T47D (cell line): ENCODE results near the gene SVEP1.

Source experiments
- DNase-seq, 2 experiments: peaks; one replicate each; pipeline versions ENCODE4 v3.0.0 to v3.0.0-alpha.2; 2011 to 2012; ENCODE audit warnings: low read depth in 1 of 2, low spot score in 1 of 2
- JUND ChIP-seq: IDR thresholded peaks from 2 replicates; pipeline ENCODE4 v1.6.1; 2012; ENCODE audit warnings: low read depth
- in situ Hi-C: cut with HindIII; loops from 2 replicates; pipeline ENCODE4 v1.10.0; 2016; ENCODE audit warnings: low sequenced_read_pairs, low pct_unique_long_range_greater_than_20kb

SVEP1 gene

DNA sequence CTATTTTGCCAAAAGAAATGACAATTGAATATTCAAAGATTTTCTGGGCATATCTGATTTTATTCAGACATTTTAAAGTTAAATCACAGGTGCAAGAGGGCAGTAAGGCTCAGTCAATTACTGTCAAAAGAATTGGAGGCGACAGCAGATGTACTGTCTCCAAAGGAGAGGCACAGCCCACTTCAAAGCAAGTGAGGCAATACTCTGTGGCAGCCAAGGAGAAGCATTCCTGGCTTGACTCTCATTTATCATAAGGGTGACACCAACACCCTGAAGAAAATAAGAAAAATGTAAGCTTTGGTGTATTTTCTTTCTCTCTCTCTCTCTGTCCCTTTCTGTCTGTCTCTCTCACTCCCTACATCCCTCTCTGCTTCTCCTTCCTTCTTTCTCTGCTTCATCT lies 93.3 kb downstream of the SVEP1 start:
- no peak for DNase-seq
- no peak for TF ChIP-seq JUND
- in situ Hi-C loops, result no loop called here

GRCh38 chr9:110479481-110479880 lies 100.1 kb downstream of the SVEP1 start:
- DNase-seq, result no peak
- in situ Hi-C loops, result no loop called here
- no peak for TF ChIP-seq JUND

DNA sequence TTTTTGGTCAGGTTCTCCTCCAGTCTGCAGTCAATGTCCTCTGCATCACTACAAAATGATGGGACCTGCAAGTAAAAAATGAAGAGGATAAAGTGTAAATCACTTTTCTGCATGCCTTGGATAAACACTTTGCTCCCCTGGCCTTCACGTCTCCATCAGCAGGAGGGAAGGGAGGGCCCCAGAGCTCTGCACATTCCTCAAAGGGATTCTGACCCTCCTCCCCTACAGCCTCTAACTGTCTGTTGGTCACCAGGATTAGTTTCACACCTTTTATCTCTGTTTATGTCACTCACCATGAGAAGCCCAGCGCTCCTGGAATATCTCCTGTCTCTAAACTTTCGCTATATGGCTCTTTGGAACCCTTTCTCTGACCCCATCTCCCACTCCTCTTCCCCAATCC lies 103.3 kb downstream of the SVEP1 start:
- in situ Hi-C loops, result no loop called here
- no peak for TF ChIP-seq JUND
- no peak for DNase-seq

DNA sequence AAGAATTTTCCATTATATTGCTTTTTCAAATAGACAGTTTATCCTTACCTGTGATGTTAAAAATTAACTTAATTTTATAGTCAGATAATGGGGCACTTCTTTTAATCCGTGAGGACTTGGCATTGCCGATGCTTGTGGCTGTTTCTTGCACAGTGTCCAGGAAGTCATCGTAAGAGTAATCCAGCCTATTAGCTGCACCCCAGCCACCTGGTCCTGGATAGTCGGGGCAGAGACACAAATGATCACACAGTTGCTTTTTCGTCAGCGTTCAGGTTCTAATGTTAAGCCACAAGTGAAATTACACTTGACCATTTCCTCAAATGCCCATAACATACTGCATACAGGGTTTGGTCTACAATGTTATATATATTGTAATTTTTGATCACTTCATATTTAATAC lies 107.4 kb downstream of the SVEP1 start:
- no peak for DNase-seq
- in situ Hi-C loops, result no loop called here
- TF ChIP-seq JUND, result no peak

GRCh38 chr9:110468950-110469349 lies 110.6 kb downstream of the SVEP1 start:
- no peak for DNase-seq
- in situ Hi-C loops, result no loop called here
- no peak for TF ChIP-seq JUND

DNA sequence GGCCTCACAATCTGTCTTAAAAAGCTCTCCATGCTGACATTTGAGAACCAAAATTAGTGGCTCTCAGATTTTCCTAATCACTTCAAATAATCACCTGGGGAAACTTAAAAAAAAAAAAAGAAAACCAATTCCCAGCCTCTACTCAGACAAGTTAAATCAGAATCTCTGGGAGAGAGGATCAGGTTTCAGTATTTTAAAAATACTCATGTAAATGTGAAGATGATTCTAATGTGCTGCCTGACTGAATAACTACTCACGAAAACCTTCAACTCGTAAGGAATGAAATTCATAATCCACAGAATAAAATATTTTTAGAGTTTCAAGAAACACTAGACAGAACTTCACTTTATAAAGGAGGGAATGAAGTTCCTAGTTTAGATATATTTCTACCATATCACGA lies 114.4 kb downstream of the SVEP1 start:
- DNase-seq, result no peak
- no peak for TF ChIP-seq JUND
- in situ Hi-C loops, result no loop called here

DNA sequence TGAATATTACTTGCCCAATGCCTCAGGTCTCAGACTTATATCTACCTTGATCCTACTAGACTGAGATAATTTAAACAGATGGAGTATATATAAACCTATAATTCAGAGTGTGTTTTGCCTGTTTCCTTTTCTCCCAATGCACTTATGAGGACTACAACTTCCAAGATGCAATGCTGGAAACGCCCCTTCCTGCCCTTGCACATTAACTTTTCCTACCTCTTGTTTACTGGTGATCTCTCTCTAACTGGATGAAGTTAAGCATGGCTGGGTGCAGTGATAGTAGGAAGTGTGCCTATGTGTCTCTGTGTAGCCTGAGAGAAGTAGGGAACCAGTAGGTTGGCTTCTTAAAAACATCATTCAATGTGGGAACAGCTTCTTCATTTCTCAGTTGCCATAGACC lies 115.2 kb downstream of the SVEP1 start:
- in situ Hi-C loops, result no loop called here
- no peak for TF ChIP-seq JUND
- peak in 1 of 2 experiments; percentile 36 for DNase-seq

DNA sequence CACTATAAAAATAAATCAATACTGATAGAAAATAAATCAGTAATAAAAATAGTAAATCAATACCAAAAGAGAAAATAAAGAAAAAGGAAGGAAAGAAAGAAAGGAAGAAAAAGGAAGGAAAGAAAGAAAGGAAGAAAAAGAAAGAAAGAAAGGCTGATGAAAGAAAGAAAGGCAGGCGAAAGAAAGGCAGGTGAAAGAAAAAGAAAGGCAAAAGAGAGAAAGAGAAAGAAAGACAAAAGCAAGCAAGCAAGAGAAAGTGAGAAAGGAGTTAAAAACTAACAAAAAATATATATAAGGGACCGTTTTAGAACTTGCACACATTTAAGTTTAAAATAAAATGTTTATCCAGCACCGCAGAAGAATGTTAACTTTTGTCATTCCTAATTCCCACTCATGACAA lies 116.0 kb downstream of the SVEP1 start:
- TF ChIP-seq JUND, result no peak
- in situ Hi-C loops, result no loop called here
- DNase-seq, result no peak

DNA sequence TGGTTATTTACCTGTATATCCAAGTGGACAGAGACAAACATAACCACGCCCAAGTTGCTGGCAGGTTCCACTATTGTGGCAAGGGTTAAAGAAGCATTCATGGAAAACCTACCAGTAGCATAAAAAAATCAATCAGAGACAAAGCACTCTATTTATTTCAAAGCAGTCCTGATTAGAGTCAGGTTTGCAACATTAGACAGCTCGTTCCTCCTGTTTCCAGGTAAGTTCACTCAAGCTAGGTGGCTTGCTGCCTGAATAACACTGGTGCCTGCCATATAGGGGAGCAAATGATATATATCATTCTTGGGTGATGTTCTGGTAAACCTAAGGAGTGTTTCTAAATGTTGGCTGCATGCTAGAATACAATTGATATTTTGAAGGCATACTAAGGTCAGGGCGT lies 122.3 kb downstream of the SVEP1 start:
- in situ Hi-C loops, result no loop called here
- no peak for TF ChIP-seq JUND
- no peak for DNase-seq

- no peak for DNase-seq
- TF ChIP-seq JUND, result no peak
- in situ Hi-C loops, result no loop called here
These were observed 122.9 kb downstream of the SVEP1 start for GRCh38 chr9:110456681-110457080.

DNA sequence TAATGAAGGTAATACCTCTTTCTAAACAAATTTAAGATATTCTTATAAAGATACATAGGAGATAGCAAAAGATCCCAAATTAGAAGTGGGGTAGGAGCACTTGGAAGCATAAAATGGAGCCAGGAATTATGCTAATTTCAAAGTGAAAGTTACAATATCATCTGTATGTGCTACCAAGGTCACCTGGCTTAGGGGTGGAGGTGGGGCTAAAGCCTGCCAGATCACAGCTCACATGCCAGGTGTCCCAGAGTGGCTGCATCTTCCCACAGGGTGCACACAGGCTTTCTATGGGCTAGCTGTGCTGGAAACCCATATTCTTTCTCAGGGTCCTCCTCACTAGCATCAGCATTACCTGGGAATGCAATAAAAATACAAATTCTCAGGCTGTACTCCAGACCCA lies 123.7 kb downstream of the SVEP1 start:
- no peak for TF ChIP-seq JUND
- DNase-seq, result no peak
- in situ Hi-C loops, result no loop called here

- peak in 1 of 2 experiments; percentile 64 for DNase-seq
- no peak for TF ChIP-seq JUND
- in situ Hi-C loops, result no loop called here
These were observed 127.2 kb downstream of the SVEP1 start for GRCh38 chr9:110452227-110452801.

DNA sequence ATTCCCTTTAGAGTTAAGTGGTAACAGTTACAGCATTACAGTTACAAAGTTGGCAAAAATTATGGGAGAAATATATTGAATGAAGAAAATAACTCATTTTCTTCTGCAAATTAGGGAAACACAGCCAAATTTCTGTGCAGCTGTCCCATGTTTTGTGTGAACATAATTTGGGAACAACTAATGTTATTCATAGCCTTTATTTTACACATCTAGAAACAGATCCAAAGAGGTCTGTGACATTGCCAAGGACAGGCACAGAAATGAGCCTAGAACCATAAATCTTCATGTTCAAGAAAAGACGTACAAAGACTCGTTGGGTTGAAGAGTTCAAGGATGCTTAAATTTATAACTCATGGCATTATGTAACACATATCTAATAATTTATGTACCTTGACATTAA lies 127.8 kb downstream of the SVEP1 start:
- no peak for DNase-seq
- TF ChIP-seq JUND, result no peak
- in situ Hi-C loops, result no loop called here

DNA sequence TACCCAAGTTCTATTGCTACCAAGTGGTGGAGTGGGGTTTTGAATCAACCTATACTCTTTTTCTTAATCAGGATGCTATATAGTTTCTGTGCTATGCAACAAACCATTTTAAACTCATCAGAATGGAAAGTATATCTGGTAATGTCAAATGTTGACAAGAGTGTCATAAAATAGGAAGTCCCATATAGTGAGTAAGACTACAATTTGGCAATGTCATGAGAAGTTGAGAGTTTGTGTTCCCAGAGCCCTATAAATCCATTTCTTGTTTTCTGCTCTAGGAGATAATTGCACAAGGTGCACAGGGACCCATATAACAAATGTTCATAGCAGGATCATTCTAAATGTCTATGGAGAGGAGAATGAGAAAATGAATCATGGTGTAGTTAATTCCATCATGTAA lies 132.1 kb downstream of the SVEP1 start:
- in situ Hi-C loops, result no loop called here
- no peak for DNase-seq
- no peak for TF ChIP-seq JUND
